IMR-90 (cell line): ENCODE data around the gene IFITM10. TPM values are rescaled to one million over a fixed set of nuclear protein-coding genes. Genes with fewer than 3 reads are reported as not detected.

ENCODE experiments used
- ATAC-seq: fragments of 200-7000 bp; cut with Tn5 transposase; 2 replicates; pipeline ENCODE4 v1.9.1; 2020; ENCODE audit warnings: low read depth, mild to moderate bottlenecking, moderate library complexity
- BruUV-seq: library from RNA; stranded (reverse); fragments of 400-500 nt; replicated peaks from 2 replicates; lab custom pipeline; 2021; lab: Mats Ljungman, UMichigan
- CTCF ChIA-PET: fragments of 300-600 bp; formaldehyde crosslinking; extraction: SDS; loops from one replicate; lab custom pipeline; 2021; ENCODE audit warnings: antibody characterized with exemption; lab: Yijun Ruan, JAX
- POLR2A ChIA-PET: fragments of 300-600 bp; sonication (Branson Sonifier 250); formaldehyde crosslinking; loops from one replicate; lab custom pipeline; 2022; ENCODE audit warnings: antibody characterized with exemption; ENCODE audit not compliant: unreplicated experiment; lab: Charles Lee
- DNase-seq: peaks from one replicate; pipeline ENCODE4 v3.0.0; 2013
- H2AFZ ChIP-seq: replicated peaks from 2 replicates; pipeline ENCODE3; 2013; ENCODE audit warnings: low read length, mild to moderate bottlenecking; ENCODE audit not compliant: poor library complexity
- H2AK5ac ChIP-seq: 2 replicates; pipeline ENCODE4 v1.6.1; 2013; ENCODE audit warnings: low read depth, low read length, inconsistent platforms
- H2AK9ac ChIP-seq: replicated peaks from 2 replicates; pipeline ENCODE3; 2013; ENCODE audit warnings: mild to moderate bottlenecking, low read depth, low read length, moderate library complexity; ENCODE audit not compliant: poor library complexity
- H2BK120ac ChIP-seq: 2 replicates; pipeline ENCODE4 v1.6.1; 2013; ENCODE audit warnings: low read depth, low read length, inconsistent platforms
- H2BK15ac ChIP-seq: 3 replicates; pipeline ENCODE4 v1.6.1; 2013; ENCODE audit warnings: low read depth, low read length, inconsistent platforms
- H2BK20ac ChIP-seq: 2 replicates; pipeline ENCODE4 v1.6.1; 2013; ENCODE audit warnings: low read depth, mild to moderate bottlenecking, inconsistent platforms, low read length, moderate library complexity
- H2BK5ac ChIP-seq: 2 replicates; pipeline ENCODE4 v1.6.1; 2013; ENCODE audit warnings: mild to moderate bottlenecking, low read depth, low read length, inconsistent platforms; ENCODE audit not compliant: poor library complexity, severe bottlenecking
- H3K14ac ChIP-seq: replicated peaks from 2 replicates; pipeline ENCODE4 v1.6.1; 2013; ENCODE audit warnings: low read depth, low read length, inconsistent platforms
- H3K18ac ChIP-seq: 2 replicates; pipeline ENCODE4 v1.6.1; 2013; ENCODE audit warnings: low read depth, low read length, control low read depth
- H3K23ac ChIP-seq: 2 replicates; pipeline ENCODE4 v1.6.1; 2013; ENCODE audit warnings: low read depth, low read length, inconsistent platforms
- H3K27ac ChIP-seq: 2 replicates; pipeline ENCODE4 v1.5.1; 2013; ENCODE audit warnings: mild to moderate bottlenecking, control low read depth, low read length; ENCODE audit not compliant: insufficient read depth
- H3K27me3 ChIP-seq: 2 replicates; pipeline ENCODE4 v1.6.1; 2013; ENCODE audit warnings: low read length; ENCODE audit not compliant: control insufficient read depth, insufficient read depth
- H3K36me3 ChIP-seq: 2 replicates; pipeline ENCODE4 v1.6.1; 2013; ENCODE audit warnings: low read length, mixed read lengths; ENCODE audit not compliant: control insufficient read depth, insufficient read depth
- H3K4ac ChIP-seq: 2 replicates; pipeline ENCODE4 v1.6.1; 2013; ENCODE audit warnings: low read depth, low read length, inconsistent platforms
- H3K4me1 ChIP-seq: 2 replicates; pipeline ENCODE4 v1.6.1; 2013; ENCODE audit warnings: low read length, mixed read lengths; ENCODE audit not compliant: control insufficient read depth, insufficient read depth
- H3K4me2 ChIP-seq: 2 replicates; pipeline ENCODE4 v1.6.1; 2013; ENCODE audit warnings: low read depth, mild to moderate bottlenecking, control low read depth, low read length, moderate library complexity
- H3K4me3 ChIP-seq: 2 replicates; pipeline ENCODE4 v1.5.1; 2013; ENCODE audit warnings: low read depth, mild to moderate bottlenecking, control low read depth, low read length, moderate library complexity; ENCODE audit not compliant: insufficient read depth
- H3K56ac ChIP-seq: 2 replicates; pipeline ENCODE4 v1.6.1; 2013; ENCODE audit warnings: low read length, inconsistent platforms; ENCODE audit not compliant: insufficient read depth; ENCODE audit errors: extremely low read depth
- H3K79me1 ChIP-seq, 2 experiments: 2 replicates each; pipeline ENCODE4 v1.6.1; 2013; ENCODE audit warnings: low read length in 2 of 2, inconsistent platforms in 1 of 2, low read depth in 1 of 2
- H3K9ac ChIP-seq: 2 replicates; pipeline ENCODE4 v1.6.1; 2013; ENCODE audit warnings: low read depth, low read length, control low read depth
- H3K9me1 ChIP-seq: 2 replicates; pipeline ENCODE4 v1.6.1; 2013; ENCODE audit warnings: low read length, inconsistent platforms; ENCODE audit not compliant: insufficient read depth
- H3K9me3 ChIP-seq: 2 replicates; pipeline ENCODE4 v1.6.1; 2013; ENCODE audit warnings: low read length; ENCODE audit not compliant: control insufficient read depth, insufficient read depth
- H4K20me1 ChIP-seq: 2 replicates; pipeline ENCODE4 v1.6.1; 2013; ENCODE audit warnings: low read length, inconsistent platforms; ENCODE audit not compliant: insufficient read depth
- H4K5ac ChIP-seq: 2 replicates; pipeline ENCODE4 v1.6.1; 2013; ENCODE audit warnings: mild to moderate bottlenecking, low read depth, low read length, control low read depth
- H4K8ac ChIP-seq, 2 experiments: 2 replicates each; pipeline ENCODE4 v1.6.1; 2013; ENCODE audit warnings: low read depth in 2 of 2, low read length in 2 of 2, control low read depth in 1 of 2, inconsistent platforms in 1 of 2
- H4K91ac ChIP-seq: 2 replicates; pipeline ENCODE4 v1.6.1; 2013; ENCODE audit warnings: low read depth, low read length, inconsistent platforms; ENCODE audit not compliant: insufficient read depth
- BHLHE40 ChIP-seq: fragments of 150-350 bp; IDR thresholded peaks from 2 replicates; pipeline ENCODE4 v1.6.1; 2016; ENCODE audit warnings: mild to moderate bottlenecking, low read depth, low read length
- CEBPB ChIP-seq: IDR thresholded peaks from 2 replicates; pipeline ENCODE4 v1.6.1; 2012; ENCODE audit warnings: low read depth, low read length, improper control_type of control experiment
- MAFK ChIP-seq: IDR thresholded peaks from 2 replicates; pipeline ENCODE4 v1.6.1; 2012; ENCODE audit warnings: low read depth, low read length, improper control_type of control experiment
- MXI1 ChIP-seq: IDR thresholded peaks from 2 replicates; pipeline ENCODE4 v1.6.1; 2012; ENCODE audit warnings: low read depth, mild to moderate bottlenecking, low read length, moderate library complexity, borderline replicate concordance
- NFE2L2 ChIP-seq: fragments of 150-350 bp; IDR thresholded peaks from 2 replicates; pipeline ENCODE4 v1.6.1; 2016; ENCODE audit warnings: low read depth, mild to moderate bottlenecking, low read length
- POLR2A ChIP-seq: IDR thresholded peaks from 2 replicates; pipeline ENCODE4 v1.6.1; 2012; ENCODE audit warnings: mild to moderate bottlenecking, low read depth, low read length
- RAD21 ChIP-seq: IDR thresholded peaks from 2 replicates; pipeline ENCODE4 v1.6.1; 2012; ENCODE audit warnings: low read length, improper control_type of control experiment
- RCOR1 ChIP-seq: IDR thresholded peaks from 2 replicates; pipeline ENCODE4 v1.6.1; 2012; ENCODE audit warnings: mild to moderate bottlenecking, low read length, improper control_type of control experiment; ENCODE audit not compliant: insufficient replicate concordance
- WGBS, 2 experiments: methylation state at CpG; one replicate each; pipeline versions ENCODE4 v1.1.5 to v1.1.7; 2013; ENCODE audit warnings: missing lambda C conversion rate in 2 of 2; ENCODE audit not compliant: insufficient read length in 1 of 2; ENCODE audit errors: extremely low coverage in 2 of 2; 5-methylcytosine and 5-hydroxymethylcytosine counted together
- dilution Hi-C: fragments of 300-500 bp; cut with HindIII; formaldehyde crosslinking; loops from one replicate; pipeline ENCODE4 v1.14.3; 2018; ENCODE audit warnings: low sequenced_read_pairs; ENCODE audit not compliant: unreplicated experiment
- in situ Hi-C: fragments of 300-500 bp; cut with MboI; formaldehyde crosslinking; loops from 3 replicates; pipeline ENCODE4 v1.14.3; 2019; ENCODE audit warnings: low sequenced_read_pairs, inconsistent platforms, mixed read lengths
- intact Hi-C: fragments of 100-400 bp; cut with micrococcal nuclease; formaldehyde crosslinking; loops from 2 replicates; pipeline ENCODE4 v1.10.0; 2022
- polyA plus RNA-seq, 3 experiments: library from polyadenylated mRNA; depleted of rRNA; stranded (reverse); fragments of >200 nt; gene quantifications; 2 replicates each; pipeline ENCODE4 v1.2.3, GENCODE V29; 2012; ENCODE audit warnings: low replicate concordance in 1 of 3
- total RNA-seq: library from RNA; depleted of rRNA; stranded (reverse); fragments of >200 nt; gene quantifications from 2 replicates; pipeline ENCODE4 v1.2.3, GENCODE V29; 2012
- TF ChIP-seq, protein P1 (sequence below): conservative IDR thresholded peaks from 2 replicates; pipeline ENCODE4 v1.5.1; 2012; ENCODE audit warnings: mild to moderate bottlenecking, low read depth, low read length, improper control_type of control experiment
- TF ChIP-seq, protein P2 (sequence below): fragments of 150-350 bp; IDR thresholded peaks from 2 replicates; pipeline ENCODE4 v1.6.1; 2017; ENCODE audit warnings: mild to moderate bottlenecking, antibody characterized with exemption, low read length, low read depth

IFITM10 gene
- total and polyA plus RNA-seq, 2 of the 4 experiments (the other 2 are of a cell fraction) = 0.15 to 0.18 TPM

DNA sequence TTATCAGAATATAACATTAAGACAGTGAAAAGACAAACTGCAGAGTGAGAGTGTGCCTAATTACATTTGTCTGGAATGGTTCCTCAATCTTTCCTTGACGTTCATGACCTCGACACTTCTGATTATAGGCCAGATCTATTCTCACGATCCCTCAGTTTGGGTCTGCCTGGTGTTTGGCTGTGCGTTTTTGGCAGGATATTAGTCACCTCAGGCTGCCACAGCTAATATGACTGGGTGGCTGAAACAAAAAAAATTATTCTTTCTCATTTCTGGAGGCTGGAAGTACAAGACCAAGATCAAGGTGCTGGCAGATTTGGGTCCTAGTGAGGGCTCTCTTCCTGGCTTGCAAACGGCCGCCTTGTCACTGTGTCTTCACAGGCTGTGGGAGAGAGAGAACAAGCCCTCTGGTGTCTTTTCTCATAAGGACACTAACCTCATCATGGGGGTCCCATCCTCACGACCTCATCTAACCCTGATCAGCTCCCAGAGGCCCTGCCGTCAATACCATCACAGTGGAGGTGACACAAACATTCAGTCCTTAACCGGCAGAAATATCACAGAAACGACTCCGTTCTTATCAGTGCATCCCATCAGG, 23.2 kb downstream of the IFITM10 start:
- POLR2A ChIA-PET = no interaction called here
- H3K36me3 ChIP-seq = no peaks in the 10 kb centered on the region
- no peak overlapping the region for H2BK120ac ChIP-seq
- ATAC-seq (no peak), DNase-seq (no peak)
- H3K14ac ChIP-seq = no peak overlapping the region
- H3K9ac ChIP-seq = no peak overlapping the region
- H3K9me3 ChIP-seq = no peaks in the 10 kb centered on the region
- peaks cover 5% of the 10 kb centered on the region; the same call in 1 of the 2 replicates for H3K9me1 ChIP-seq
- TF ChIP-seq MAFK (no peak), MXI1 (no peak), BHLHE40 (no peak), POLR2A (no peak), CEBPB (no peak), RCOR1 (no peak), RAD21 (no peak), NFE2L2 (no peak)
- TF ChIP-seq, protein P1, sequence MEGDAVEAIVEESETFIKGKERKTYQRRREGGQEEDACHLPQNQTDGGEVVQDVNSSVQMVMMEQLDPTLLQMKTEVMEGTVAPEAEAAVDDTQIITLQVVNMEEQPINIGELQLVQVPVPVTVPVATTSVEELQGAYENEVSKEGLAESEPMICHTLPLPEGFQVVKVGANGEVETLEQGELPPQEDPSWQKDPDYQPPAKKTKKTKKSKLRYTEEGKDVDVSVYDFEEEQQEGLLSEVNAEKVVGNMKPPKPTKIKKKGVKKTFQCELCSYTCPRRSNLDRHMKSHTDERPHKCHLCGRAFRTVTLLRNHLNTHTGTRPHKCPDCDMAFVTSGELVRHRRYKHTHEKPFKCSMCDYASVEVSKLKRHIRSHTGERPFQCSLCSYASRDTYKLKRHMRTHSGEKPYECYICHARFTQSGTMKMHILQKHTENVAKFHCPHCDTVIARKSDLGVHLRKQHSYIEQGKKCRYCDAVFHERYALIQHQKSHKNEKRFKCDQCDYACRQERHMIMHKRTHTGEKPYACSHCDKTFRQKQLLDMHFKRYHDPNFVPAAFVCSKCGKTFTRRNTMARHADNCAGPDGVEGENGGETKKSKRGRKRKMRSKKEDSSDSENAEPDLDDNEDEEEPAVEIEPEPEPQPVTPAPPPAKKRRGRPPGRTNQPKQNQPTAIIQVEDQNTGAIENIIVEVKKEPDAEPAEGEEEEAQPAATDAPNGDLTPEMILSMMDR = no peak
- TF ChIP-seq, protein P2, sequence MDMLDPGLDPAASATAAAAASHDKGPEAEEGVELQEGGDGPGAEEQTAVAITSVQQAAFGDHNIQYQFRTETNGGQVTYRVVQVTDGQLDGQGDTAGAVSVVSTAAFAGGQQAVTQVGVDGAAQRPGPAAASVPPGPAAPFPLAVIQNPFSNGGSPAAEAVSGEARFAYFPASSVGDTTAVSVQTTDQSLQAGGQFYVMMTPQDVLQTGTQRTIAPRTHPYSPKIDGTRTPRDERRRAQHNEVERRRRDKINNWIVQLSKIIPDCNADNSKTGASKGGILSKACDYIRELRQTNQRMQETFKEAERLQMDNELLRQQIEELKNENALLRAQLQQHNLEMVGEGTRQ = no peak
- H2AK9ac ChIP-seq = no peak overlapping the region
- H4K20me1 ChIP-seq = no peaks in the 10 kb centered on the region
- intact Hi-C loops (no loop called here), dilution Hi-C loops (no loop called here), in situ Hi-C loops (no loop called here)
- H3K27me3 ChIP-seq = peaks cover 44% of the 10 kb centered on the region
- H3K4me2 ChIP-seq = no peak overlapping the region
- H2BK5ac ChIP-seq = no peak overlapping the region
- H4K8ac ChIP-seq = no peak overlapping the region
- no peak overlapping the region for H2BK15ac ChIP-seq
- no peak overlapping the region for H3K23ac ChIP-seq
- no peak overlapping the region for H3K4ac ChIP-seq
- H2AK5ac ChIP-seq = no peak overlapping the region
- no peak overlapping the region for H3K18ac ChIP-seq
- no peak overlapping the region for H2BK20ac ChIP-seq
- CTCF ChIA-PET = no interaction called here
- H3K56ac ChIP-seq = no peak overlapping the region
- 31% methylated on average over 2 of the region's 11 CpGs; no CpG with 5 or more reads in 1 of the 2 experiments for WGBS, 2 experiments
- no peak overlapping the region for H2AFZ ChIP-seq
- H3K4me1 ChIP-seq = no peaks in the 10 kb centered on the region
- no peaks in the 10 kb centered on the region for H3K79me1 ChIP-seq
- H4K91ac ChIP-seq = no peak overlapping the region
- H3K27ac ChIP-seq = no peak overlapping the region
- BruUV-seq = no TSS peak
- H3K4me3 ChIP-seq = no peak overlapping the region
- H4K5ac ChIP-seq = no peak overlapping the region
